Endothelial cell of umbilical vein (primary cell): ENCODE data around the gene B4GALNT1. TPM values are rescaled to one million over a fixed set of nuclear protein-coding genes. Genes with fewer than 3 reads are reported as not detected.

Experiments used
- BruUV-seq: library from RNA; stranded (reverse); fragments of 400-500 nt; replicated peaks from 2 replicates; lab custom pipeline; 2021; lab: Mats Ljungman, UMichigan
- CTCF ChIA-PET: fragments of 300-600, 350-600 bp; sonication (Branson Sonifier 250); formaldehyde crosslinking; loops from one replicate; lab custom pipeline; 2021; ENCODE audit warnings: antibody characterized with exemption, inconsistent platforms; lab: Charles Lee
- POLR2A ChIA-PET: fragments of 300-600, 350-600 bp; sonication (Branson Sonifier 250); formaldehyde crosslinking; loops from one replicate; lab custom pipeline; 2021; ENCODE audit warnings: antibody characterized with exemption, inconsistent platforms; lab: Charles Lee
- DNase-seq: peaks from one replicate; pipeline ENCODE4 v3.0.0-alpha.2; 2011; ENCODE audit warnings: low read depth, low spot score
- FAIRE-seq: peaks from 2 replicates; lab custom pipeline; 2011; peaks lifted over from hg19 to GRCh38; lab: Jason Lieb, UNC
- H2AFZ ChIP-seq: 2 replicates; pipeline ENCODE4 v1.6.0; 2012; ENCODE audit warnings: low read depth, low read length, control low read depth, inconsistent platforms
- H3K27ac ChIP-seq: 2 replicates; pipeline ENCODE4 v1.5.1; 2011; ENCODE audit warnings: low read depth, mild to moderate bottlenecking, control low read depth, low read length, moderate library complexity; ENCODE audit not compliant: insufficient read depth
- H3K27me3 ChIP-seq, 2 experiments: 2 replicates each; pipeline versions ENCODE4 v1.6.0 to v1.6.1; 2011; ENCODE audit warnings: low read length in 2 of 2, mixed read lengths in 1 of 2; ENCODE audit not compliant: control insufficient read depth in 2 of 2, insufficient read depth in 2 of 2
- H3K36me3 ChIP-seq, 2 experiments: 2 replicates in 1 of 2; 3 replicates in 1 of 2; pipeline ENCODE4 v1.5.1; 2011; ENCODE audit warnings: low read length in 2 of 2, mild to moderate bottlenecking in 1 of 2, moderate library complexity in 1 of 2; ENCODE audit not compliant: control insufficient read depth in 2 of 2, insufficient read depth in 2 of 2; ENCODE audit errors: extremely low read depth in 1 of 2
- H3K4me1 ChIP-seq: 3 replicates; pipeline ENCODE4 v1.5.1; 2011; ENCODE audit warnings: mild to moderate bottlenecking, low read length; ENCODE audit not compliant: control insufficient read depth, insufficient read depth; ENCODE audit errors: extremely low read depth
- H3K4me2 ChIP-seq: 2 replicates; pipeline ENCODE4 v1.6.1; 2011; ENCODE audit warnings: low read length, control low read depth, mixed read lengths; ENCODE audit not compliant: insufficient read depth
- H3K4me3 ChIP-seq, 3 experiments: fragments of 200-600 bp in 1 of 3; sonication (generic), shearing (Covaris generic) in 1 of 3; replicated peaks in 1 of 3; 2 replicates each; pipeline ENCODE4 v1.5.1; 2011 to 2016; ENCODE audit warnings: control low read depth in 3 of 3, low read length in 3 of 3, mild to moderate bottlenecking in 2 of 3, inconsistent platforms in 1 of 3, low read depth in 1 of 3, moderate library complexity in 1 of 3; ENCODE audit not compliant: insufficient read depth in 1 of 3
- H3K79me2 ChIP-seq: 2 replicates; pipeline ENCODE4 v1.6.0; 2012; ENCODE audit warnings: low read length, inconsistent platforms; ENCODE audit not compliant: control insufficient read depth, insufficient read depth
- H3K9ac ChIP-seq: replicated peaks from 2 replicates; pipeline ENCODE3; 2011; ENCODE audit warnings: low read length, control low read depth; ENCODE audit not compliant: insufficient read depth; ENCODE audit errors: extremely low read depth
- H3K9me1 ChIP-seq: replicated peaks from 3 replicates; pipeline ENCODE4 v1.6.0; 2011; ENCODE audit warnings: mild to moderate bottlenecking, low read length; ENCODE audit not compliant: control insufficient read depth, insufficient read depth; ENCODE audit errors: extremely low read depth
- H3K9me3 ChIP-seq: replicated peaks from 2 replicates; pipeline ENCODE4 v1.5.1; 2012; ENCODE audit warnings: low read length, inconsistent platforms; ENCODE audit not compliant: control insufficient read depth, insufficient read depth
- H4K20me1 ChIP-seq: replicated peaks from 2 replicates; pipeline ENCODE3; 2011; ENCODE audit warnings: mild to moderate bottlenecking, low read length; ENCODE audit not compliant: control insufficient read depth, insufficient read depth; ENCODE audit errors: extremely low read depth
- CTCF ChIP-seq, 2 donors: IDR thresholded peaks; 1 replicate in 1 of 2; 2 replicates in 1 of 2; pipeline ENCODE4 v1.5.1; 2011; ENCODE audit warnings: low read length in 2 of 2, mild to moderate bottlenecking in 2 of 2, moderate library complexity in 2 of 2, control low read depth in 1 of 2, inconsistent platforms in 1 of 2, low read depth in 1 of 2; ENCODE audit not compliant: insufficient read depth in 1 of 2; ENCODE audit errors: extremely low read depth in 1 of 2
- EZH2 ChIP-seq: IDR thresholded peaks from 2 replicates; pipeline ENCODE4 v1.6.1; 2012; ENCODE audit warnings: borderline replicate concordance, low read depth, mild to moderate bottlenecking, moderate library complexity, low read length, inconsistent platforms; ENCODE audit not compliant: severe bottlenecking
- FOS ChIP-seq: IDR thresholded peaks from 2 replicates; pipeline ENCODE4 v1.6.1; 2011; ENCODE audit warnings: mild to moderate bottlenecking, low read length, moderate library complexity, borderline replicate concordance; ENCODE audit not compliant: insufficient read depth
- GATA2 ChIP-seq: IDR thresholded peaks from 2 replicates; pipeline ENCODE4 v1.7.0; 2011; ENCODE audit warnings: low read depth, mild to moderate bottlenecking, moderate library complexity, mixed read lengths, low read length; ENCODE audit not compliant: insufficient read length, insufficient read depth
- JUN ChIP-seq: IDR thresholded peaks from 2 replicates; pipeline ENCODE4 v1.6.1; 2011; ENCODE audit warnings: borderline replicate concordance, low read depth; ENCODE audit not compliant: insufficient read length, insufficient read depth
- MAX ChIP-seq: IDR thresholded peaks from 2 replicates; pipeline ENCODE4 v1.6.1; 2011; ENCODE audit not compliant: insufficient read depth, insufficient read length
- MYC ChIP-seq: IDR thresholded peaks from one replicate; pipeline ENCODE4 v1.6.1; 2011; ENCODE audit warnings: mild to moderate bottlenecking, low read depth, low read length
- POLR2A ChIP-seq: IDR thresholded peaks from 2 replicates; pipeline ENCODE4 v1.6.1; 2012; ENCODE audit warnings: low read depth, mild to moderate bottlenecking, control low read depth, low read length
- POLR2AphosphoS5 ChIP-seq: IDR thresholded peaks from 2 replicates; pipeline ENCODE4 v1.6.1; 2012; ENCODE audit warnings: low read depth, mild to moderate bottlenecking, control low read depth, low read length, moderate library complexity; ENCODE audit not compliant: insufficient read depth
- dilution Hi-C: fragments of 300-500 bp; cut with MboI; formaldehyde crosslinking; loops from one replicate; pipeline ENCODE4 v1.15.0; 2019; ENCODE audit warnings: low sequenced_read_pairs; ENCODE audit not compliant: extremely low pct_ligation_motif_present
- intact Hi-C: fragments of 100-400 bp; cut with micrococcal nuclease; formaldehyde crosslinking; loops from one replicate; pipeline ENCODE4 v1.10.0; 2022
- polyA plus RNA-seq, 4 experiments: library from polyadenylated mRNA; depleted of rRNA in 3 of 4; stranded (reverse) in 3 of 4; unstranded in 1 of 4; fragments of >200 nt; gene quantifications; 2 replicates each; pipeline versions ENCODE4 v1.2.1 to v1.2.3, GENCODE V29; 2011 to 2012; ENCODE audit warnings: missing spikeins in 1 of 4
- total RNA-seq: library from RNA; stranded (reverse); gene quantifications from 2 replicates; pipeline ENCODE4 v1.2.3, GENCODE V29; 2021

The B4GALNT1 gene
- total and polyA plus RNA-seq, 2 donors (not counting 3 experiments of a cell fraction or from before 2014, with no cell fraction given): 0.33 to 0.35 TPM

- Histone ChIP-seq H2AFZ (no peak overlapping the region), H3K9me1 (no peaks in the 10 kb centered on the region), H3K4me2 (no peak overlapping the region), H3K36me3 (no peaks in the 10 kb centered on the region), H3K4me1 (no peaks in the 10 kb centered on the region), H3K9ac (no peak overlapping the region), H3K27me3 (peaks cover 46 to 59% of the 10 kb centered on the region in 2 experiments), H4K20me1 (no peaks in the 10 kb centered on the region), H3K4me3 (no peak overlapping the region), H3K79me2 (no peaks in the 10 kb centered on the region), H3K27ac (no peak overlapping the region), H3K9me3 (no peaks in the 10 kb centered on the region)
- dilution Hi-C loops (no loop called here), intact Hi-C loops (no loop called here)
- ChIA-PET CTCF (interaction anchor here (7.2 kb wide), 1 partner anchor 47 kb away, joined by 109 read pairs; no protein-coding TSS in a partner anchor), POLR2A (no interaction called here)
- TF ChIP-seq MAX (no peak), POLR2A (no peak), EZH2 (no peak), CTCF (IDR thresholded peaks at IDR 0.05; ENCODE audit: extremely low read depth in 1 of 2, insufficient read depth in 1 of 2, low read depth in 1 of 2, low read length in 2 of 2) (no peak), MYC (no peak), POLR2AphosphoS5 (no peak), FOS (no peak), JUN (no peak), GATA2 (no peak)
- no peak for DNase-seq
- no TSS peak for BruUV-seq
- no peak for FAIRE-seq
Measured at GRCh38 chr12:57628280-57629191, 4.5 kb downstream of the B4GALNT1 start.
